GM06990 (cell line): ENCODE data around the gene DDX10.

ENCODE experiments used
- DNase-seq: peaks from one replicate; pipeline ENCODE4 v3.0.0-alpha.2; 2011; ENCODE audit not compliant: insufficient read length; ENCODE audit errors: extremely low read depth
- H3K27me3 ChIP-seq: replicated peaks from 2 replicates; pipeline ENCODE4 v1.6.0; 2011; ENCODE audit warnings: low read length; ENCODE audit not compliant: control insufficient read depth, insufficient read depth
- H3K36me3 ChIP-seq: 2 replicates; pipeline ENCODE4 v1.5.1; 2011; ENCODE audit warnings: low read length; ENCODE audit not compliant: control insufficient read depth, insufficient read depth
- H3K4me3 ChIP-seq: replicated peaks from 2 replicates; pipeline ENCODE4 v1.5.1; 2011; ENCODE audit warnings: low read depth, mild to moderate bottlenecking, control low read depth, low read length
- CTCF ChIP-seq: IDR thresholded peaks from 2 replicates; pipeline ENCODE4 v1.5.1; 2011; ENCODE audit warnings: low read length, control low read depth, mild to moderate bottlenecking, inconsistent platforms; ENCODE audit not compliant: insufficient read depth, poor library complexity, severe bottlenecking

Gene DDX10

GRCh38 chr11:108790501-108791299 lies 125.8 kb downstream of the DDX10 start:
- no peak for DNase-seq
- Histone ChIP-seq H3K4me3 (no peak overlapping the region), H3K27me3 (no peaks in the 10 kb centered on the region), H3K36me3 (no peaks in the 10 kb centered on the region)
- no peak for TF ChIP-seq CTCF

GRCh38 chr11:108793138-108793537 lies 128.3 kb downstream of the DDX10 start:
- no peak for DNase-seq
- H3K36me3 ChIP-seq, result no peaks in the 10 kb centered on the region
- no peak overlapping the region for H3K4me3 ChIP-seq
- no peak for TF ChIP-seq CTCF
- no peaks in the 10 kb centered on the region for H3K27me3 ChIP-seq

GRCh38 chr11:108793611-108794010 lies 128.7 kb downstream of the DDX10 start:
- no peak for DNase-seq
- no peaks in the 10 kb centered on the region for H3K27me3 ChIP-seq
- no peak overlapping the region for H3K4me3 ChIP-seq
- H3K36me3 ChIP-seq, result no peaks in the 10 kb centered on the region
- no peak for TF ChIP-seq CTCF

- Histone ChIP-seq H3K36me3 (no peaks in the 10 kb centered on the region), H3K27me3 (no peaks in the 10 kb centered on the region), H3K4me3 (no peak overlapping the region)
- no peak for TF ChIP-seq CTCF
- DNase-seq, result no peak
Observed at GRCh38 chr11:108796551-108796950, 131.7 kb downstream of the DDX10 start.

GRCh38 chr11:108797578-108798100 lies 132.8 kb downstream of the DDX10 start:
- H3K27me3 ChIP-seq, result no peaks in the 10 kb centered on the region
- DNase-seq, result no peak
- TF ChIP-seq CTCF, result no peak
- no peaks in the 10 kb centered on the region for H3K36me3 ChIP-seq
- no peak overlapping the region for H3K4me3 ChIP-seq
